ENCODE measurements around the gene ZCCHC17. TPM values are rescaled to one million over a fixed set of nuclear protein-coding genes. Genes with fewer than 3 reads are reported as not detected.
"Not testable (repeated sequence)": the region's sequence is repeated elsewhere in the genome, so short reads cannot be mapped to it uniquely, and the experiment has no call there.

ZCCHC17 gene
- total and polyA plus RNA-seq, 8 donors = 1.8 to 39.0 (median 23.2) TPM; not detected in 1

GRCh38 chr1:31383967-31384366 lies 87.1 kb downstream of the ZCCHC17 start:
- peaks cover 0 to 7% (median 0%) of the 10 kb centered on the region in 3 donors for H3K27me3 ChIP-seq
- no peaks in the 10 kb centered on the region for H3K9me3 ChIP-seq
- TF ChIP-seq POLR2AphosphoS5 (IDR thresholded peaks at IDR 0.05) (no peak), POLR2A (IDR thresholded peaks at IDR 0.05) (no peak), EP300 (IDR thresholded peaks at IDR 0.05) (no peak), CTCF (IDR thresholded peaks at IDR 0.05) (no peak)
- no peak overlapping the region for H3K27ac ChIP-seq
- H3K4me3 ChIP-seq = no peak overlapping the region
- H3K36me3 ChIP-seq = no peaks in the 10 kb centered on the region
- no peaks in the 10 kb centered on the region for H3K4me1 ChIP-seq
- DNase-seq = no peak
- WGBS, 5 donors = 59 to 95% (median 89%) methylated on average over 1 of the region's 1 CpG
- intact Hi-C loops (cut with DNase I; ENCODE audit: low total_unique reads) = no loop called here

GRCh38 chr1:31386576-31387243 lies 89.9 kb downstream of the ZCCHC17 start:
- H3K27ac ChIP-seq; H3K36me3 ChIP-seq; DNase-seq; H3K9me3 ChIP-seq; H3K4me3 ChIP-seq; H3K4me1 ChIP-seq; intact Hi-C loops (cut with DNase I; ENCODE audit: low total_unique reads); H3K27me3 ChIP-seq: not testable (repeated sequence)
- WGBS, 5 donors = 65 to 76% (median 67%) methylated on average over 7 to 8 of the region's 8 CpGs

GRCh38 chr1:31387612-31388011 lies 90.8 kb downstream of the ZCCHC17 start:
- Histone ChIP-seq H3K27me3 (peaks cover 0 to 7% (median 0%) of the 10 kb centered on the region in 3 donors), H3K36me3 (no peaks in the 10 kb centered on the region), H3K9me3 (no peaks in the 10 kb centered on the region), H3K4me1 (peaks cover 0 to 3% (median 0%) of the 10 kb centered on the region in 4 donors), H3K27ac (no peak overlapping the region), H3K4me3 (no peak overlapping the region)
- no peak for TF ChIP-seq CTCF (IDR thresholded peaks at IDR 0.05)
- no peak for TF ChIP-seq EP300 (IDR thresholded peaks at IDR 0.05)
- no peak for TF ChIP-seq POLR2A (IDR thresholded peaks at IDR 0.05)
- TF ChIP-seq POLR2AphosphoS5 (IDR thresholded peaks at IDR 0.05) = no peak
- no peak for DNase-seq
- WGBS, 5 donors = 72 to 82% (median 77%) methylated on average over 10 of the region's 10 CpGs
- intact Hi-C loops (cut with DNase I; ENCODE audit: low total_unique reads) = no loop called here

- Histone ChIP-seq H3K27me3 (no peaks in the 10 kb centered on the region), H3K27ac (no peak overlapping the region), H3K9me3 (no peaks in the 10 kb centered on the region), H3K36me3 (no peaks in the 10 kb centered on the region), H3K4me1 (peaks cover 4 to 9% (median 6%) of the 10 kb centered on the region in 4 donors), H3K4me3 (no peak overlapping the region)
- DNase-seq = no peak
- intact Hi-C loops (cut with DNase I; ENCODE audit: low total_unique reads) = loop anchor here (5.0 kb wide), 1 partner anchor 158 kb away; no protein-coding TSS in a partner anchor
- WGBS, 5 donors = 78 to 85% (median 82%) methylated on average over 7 of the region's 7 CpGs
- TF ChIP-seq CTCF (IDR thresholded peaks at IDR 0.05) = no peak
- TF ChIP-seq EP300 (IDR thresholded peaks at IDR 0.05) = no peak
- TF ChIP-seq POLR2A (IDR thresholded peaks at IDR 0.05) = no peak
- TF ChIP-seq POLR2AphosphoS5 (IDR thresholded peaks at IDR 0.05) = no peak
These were observed 92.8 kb downstream of the ZCCHC17 start for GRCh38 chr1:31389616-31390015.

- H3K27me3 ChIP-seq = peaks cover 0 to 4% (median 0%) of the 10 kb centered on the region in 3 donors
- peaks cover 5 to 13% (median 11%) of the 10 kb centered on the region in 4 donors for H3K4me1 ChIP-seq
- no peaks in the 10 kb centered on the region for H3K36me3 ChIP-seq
- no peak overlapping the region for H3K27ac ChIP-seq
- H3K9me3 ChIP-seq = no peaks in the 10 kb centered on the region
- no peak overlapping the region for H3K4me3 ChIP-seq
- TF ChIP-seq CTCF (IDR thresholded peaks at IDR 0.05) (no peak), POLR2AphosphoS5 (IDR thresholded peaks at IDR 0.05) (no peak), EP300 (IDR thresholded peaks at IDR 0.05) (no peak), POLR2A (IDR thresholded peaks at IDR 0.05) (no peak)
- DNase-seq = peak; percentile 65 to 92
- WGBS, 5 donors = 33 to 62% (median 47%) methylated on average over 7 of the region's 7 CpGs
- intact Hi-C loops (cut with DNase I; ENCODE audit: low total_unique reads) = loop anchor here (5.0 kb wide), 1 partner anchor 157 kb away; no protein-coding TSS in a partner anchor
These were observed 93.2 kb downstream of the ZCCHC17 start for GRCh38 chr1:31390071-31390470.

Data from stomach (tissue), 9 donors.